GM12878 (cell line): Measurements from ENCODE around the gene SLC7A5. TPM values are rescaled to one million over a fixed set of nuclear protein-coding genes. Genes with fewer than 3 reads are reported as not detected.
A peak's percentile ranks its signal among the peaks of the same experiment; 100 is the strongest.

ENCODE experiments used
- ATAC-seq: fragments of 200-7000 bp; cut with Tn5 transposase; 3 replicates; pipeline ENCODE4 v1.9.1; 2020; ENCODE audit warnings: mild to moderate bottlenecking, moderate library complexity
- BruUV-seq: library from RNA; stranded (reverse); fragments of 400-500 nt; replicated peaks from 2 replicates; lab custom pipeline; 2021; lab: Mats Ljungman, UMichigan
- CTCF ChIA-PET: fragments of 300-600 bp; sonication (Branson Sonifier 250); formaldehyde crosslinking; extraction: SDS; loops from one replicate; lab custom pipeline; 2021; ENCODE audit warnings: inconsistent platforms; lab: Yijun Ruan, JAX
- POLR2A ChIA-PET: fragments of 350-600 bp; formaldehyde crosslinking; extraction: SDS; loops from one replicate; lab custom pipeline; 2021; ENCODE audit warnings: inconsistent platforms; lab: Charles Lee
- RAD21 ChIA-PET: fragments of 300-600 bp; sonication (Branson Sonifier 250); formaldehyde crosslinking; loops from one replicate; lab custom pipeline; 2023; ENCODE audit warnings: antibody characterized with exemption; ENCODE audit not compliant: unreplicated experiment; lab: Charles Lee
- SMC1A ChIA-PET: fragments of 300-600 bp; sonication (Branson Sonifier 250); formaldehyde crosslinking; loops from one replicate; lab custom pipeline; 2023; ENCODE audit not compliant: unreplicated experiment, uncharacterized antibody; lab: Charles Lee
- DNase-seq: peaks from one replicate; pipeline ENCODE4 v3.0.0-alpha.2; 2011; ENCODE audit warnings: low read depth, low spot score
- FAIRE-seq: peaks from 3 replicates; lab custom pipeline; 2011; peaks lifted over from hg19 to GRCh38; lab: Jason Lieb, UNC
- H2AFZ ChIP-seq: 2 replicates; pipeline ENCODE4 v1.6.0; 2011; ENCODE audit warnings: low read depth, low read length, control low read depth; ENCODE audit not compliant: control insufficient read depth
- H3K27ac ChIP-seq: 2 replicates; pipeline ENCODE4 v1.5.1; 2011; ENCODE audit warnings: control low read depth; ENCODE audit not compliant: control insufficient read depth, insufficient read depth
- H3K27me3 ChIP-seq, 2 experiments: replicated peaks in 1 of 2; 2 replicates each; pipeline versions ENCODE4 v1.6.0 to v1.6.1; 2011; ENCODE audit warnings: low read length in 1 of 2; ENCODE audit not compliant: control insufficient read depth in 2 of 2, insufficient read depth in 2 of 2
- H3K36me3 ChIP-seq, 2 experiments: 2 replicates each; pipeline ENCODE4 v1.5.1; 2011; ENCODE audit warnings: low read length in 1 of 2; ENCODE audit not compliant: control insufficient read depth in 2 of 2, insufficient read depth in 2 of 2
- H3K4me1 ChIP-seq: 2 replicates; pipeline ENCODE4 v1.6.1; 2011; ENCODE audit warnings: mild to moderate bottlenecking, low read length, moderate library complexity, mixed read lengths; ENCODE audit not compliant: control insufficient read depth, insufficient read depth
- H3K4me2 ChIP-seq: 2 replicates; pipeline ENCODE4 v1.6.0; 2011; ENCODE audit warnings: control low read depth; ENCODE audit not compliant: control insufficient read depth, insufficient read depth
- H3K4me3 ChIP-seq: fragments of 200-600 bp; sonication (generic); 2 replicates; pipeline ENCODE4 v1.5.1; 2016
- H3K79me2 ChIP-seq: 2 replicates; pipeline ENCODE4 v1.6.0; 2011; ENCODE audit warnings: low read length; ENCODE audit not compliant: control insufficient read depth, insufficient read depth
- H3K9ac ChIP-seq: 2 replicates; pipeline ENCODE4 v1.8.0; 2011; ENCODE audit warnings: low read length, control low read depth, mixed read lengths; ENCODE audit not compliant: control insufficient read depth, insufficient read depth
- H3K9me3 ChIP-seq: replicated peaks from 3 replicates; pipeline ENCODE4 v1.5.1; 2011; ENCODE audit warnings: mild to moderate bottlenecking, low read length; ENCODE audit not compliant: control insufficient read depth, insufficient read depth
- H4K20me1 ChIP-seq: 2 replicates; pipeline ENCODE4 v1.6.0; 2011; ENCODE audit not compliant: control insufficient read depth, insufficient read depth
- POLR2A ChIP-seq: IDR thresholded peaks from 2 replicates; pipeline ENCODE4 v1.6.1; 2011; ENCODE audit warnings: low read depth, mild to moderate bottlenecking, low read length
- WGBS: methylation state at CpG from one replicate; pipeline ENCODE4 v1.1.6; 2016; ENCODE audit warnings: low lambda C conversion rate; ENCODE audit not compliant: insufficient replicate concordance, insufficient coverage; ENCODE audit errors: missing lambda C conversion rate; 5-methylcytosine and 5-hydroxymethylcytosine counted together
- in situ Hi-C: fragments of 300-500 bp; cut with MboI; formaldehyde crosslinking; loops from 9 replicates; pipeline ENCODE4 v1.14.3; 2018; ENCODE audit warnings: mixed read lengths
- intact Hi-C: fragments of 100-400 bp; cut with micrococcal nuclease; formaldehyde crosslinking; loops from one replicate; pipeline ENCODE4 v1.14.2; 2022; ENCODE audit not compliant: unreplicated experiment
- polyA plus RNA-seq, 11 experiments: library from polyadenylated mRNA; depleted of rRNA in 4 of 11; unstranded in 6 of 11; stranded (reverse) in 5 of 11; fragments of >200 nt; fragmentation: Nextera tagmentation in 4 of 11; fragmentation: Illumina TruSeq in 1 of 11; extraction: Ambion mirVana in 4 of 11; extraction: Trizol in 1 of 11; gene quantifications; 1 replicate in 1 of 11; 2 replicates in 10 of 11; pipeline versions ENCODE4 v1.2.1 to v1.2.3, GENCODE V29; 2011 to 2016; ENCODE audit warnings: inconsistent platforms in 2 of 11, missing spikeins in 2 of 11, low read depth in 1 of 11
- total RNA-seq, 4 experiments: library from RNA; depleted of rRNA in 3 of 4; stranded (reverse); fragments of >200 nt in 3 of 4; fragmentation: Illumina TruSeq in 1 of 4; extraction: Trizol in 1 of 4; gene quantifications; 2 replicates each; pipeline versions ENCODE4 v1.2.1 to v1.2.3, GENCODE V29; 2013 to 2021
- TF ChIP-seq, protein P1 (sequence below): IDR thresholded peaks from 2 replicates; pipeline ENCODE4 v1.6.1; 2012; ENCODE audit warnings: improper control_type of control experiment, low read depth, low read length; ENCODE audit not compliant: insufficient replicate concordance

The SLC7A5 gene
- total and polyA plus RNA-seq, 10 of the 15 experiments (the other 5 are each of a cell fraction or from before 2014, with no cell fraction given): 2.3 to 101 (median 35.8) TPM

DNA sequence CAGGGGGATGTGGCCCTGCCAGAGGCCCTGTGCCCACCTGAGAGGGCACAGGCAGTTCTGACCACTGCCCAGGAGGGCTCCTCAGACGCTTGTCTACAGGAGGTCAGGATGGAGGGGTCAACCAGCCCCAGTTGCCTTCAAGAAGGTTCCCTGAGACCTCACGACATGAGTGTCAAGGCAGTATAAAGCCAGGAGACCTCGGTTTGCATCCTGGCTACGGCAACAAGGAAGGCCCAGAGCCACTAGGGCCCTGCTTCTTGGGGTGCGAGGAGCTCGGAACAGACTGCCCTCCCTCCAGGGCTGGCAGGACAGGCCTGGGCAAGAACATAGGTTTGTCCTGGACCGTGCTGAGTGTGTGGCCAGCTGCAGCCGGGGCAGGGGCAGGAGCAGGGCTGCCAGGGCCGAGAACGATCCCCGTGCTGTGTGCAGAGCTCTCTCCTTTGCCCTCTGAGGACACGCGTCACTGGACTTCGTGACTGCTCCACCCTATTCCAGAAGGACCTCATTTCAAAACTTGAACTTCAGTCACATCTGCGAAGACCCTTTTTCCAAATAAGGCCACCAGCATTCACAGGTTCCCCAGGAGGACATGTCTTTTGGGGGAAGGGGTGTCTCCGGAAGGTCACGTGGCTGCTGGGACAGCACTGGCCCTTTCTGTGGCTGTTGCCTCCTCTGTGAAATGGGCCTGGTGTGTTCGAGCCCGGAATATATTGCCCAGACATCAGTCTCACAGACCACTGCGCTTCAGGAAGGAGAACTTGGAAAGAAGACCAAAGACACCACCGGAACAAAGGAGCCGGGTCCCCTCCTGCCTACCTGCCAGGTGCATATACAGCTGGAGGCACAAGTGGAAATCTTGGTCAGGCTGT lies 27.7 kb downstream of the SLC7A5 start:
- Histone ChIP-seq H3K9me3 (no peaks in the 10 kb centered on the region), H3K27me3 (no peaks in the 10 kb centered on the region), H3K4me1 (no peaks in the 10 kb centered on the region), H3K4me3 (no peak overlapping the region), H3K4me2 (no peak overlapping the region), H3K36me3 (peaks cover 21 to 71% of the 10 kb centered on the region in 2 experiments; a peak in 3 of 4 replicates), H4K20me1 (no peaks in the 10 kb centered on the region), H3K79me2 (peaks cover 4% of the 10 kb centered on the region), H2AFZ (no peak overlapping the region), H3K27ac (no peak overlapping the region), H3K9ac (no peak overlapping the region)
- BruUV-seq: no TSS peak
- ATAC-seq (no peak), DNase-seq (no peak), FAIRE-seq (no peak)
- ChIA-PET SMC1A (no interaction called here), RAD21 (no interaction called here), POLR2A (no interaction called here), CTCF (no interaction called here)
- intact Hi-C loops: no loop called here
- WGBS: 93% methylated on average over 19 of the region's 22 CpGs
- peak; percentile 55; the same call in 1 of the 2 replicates for TF ChIP-seq POLR2A
- TF ChIP-seq, protein P1, sequence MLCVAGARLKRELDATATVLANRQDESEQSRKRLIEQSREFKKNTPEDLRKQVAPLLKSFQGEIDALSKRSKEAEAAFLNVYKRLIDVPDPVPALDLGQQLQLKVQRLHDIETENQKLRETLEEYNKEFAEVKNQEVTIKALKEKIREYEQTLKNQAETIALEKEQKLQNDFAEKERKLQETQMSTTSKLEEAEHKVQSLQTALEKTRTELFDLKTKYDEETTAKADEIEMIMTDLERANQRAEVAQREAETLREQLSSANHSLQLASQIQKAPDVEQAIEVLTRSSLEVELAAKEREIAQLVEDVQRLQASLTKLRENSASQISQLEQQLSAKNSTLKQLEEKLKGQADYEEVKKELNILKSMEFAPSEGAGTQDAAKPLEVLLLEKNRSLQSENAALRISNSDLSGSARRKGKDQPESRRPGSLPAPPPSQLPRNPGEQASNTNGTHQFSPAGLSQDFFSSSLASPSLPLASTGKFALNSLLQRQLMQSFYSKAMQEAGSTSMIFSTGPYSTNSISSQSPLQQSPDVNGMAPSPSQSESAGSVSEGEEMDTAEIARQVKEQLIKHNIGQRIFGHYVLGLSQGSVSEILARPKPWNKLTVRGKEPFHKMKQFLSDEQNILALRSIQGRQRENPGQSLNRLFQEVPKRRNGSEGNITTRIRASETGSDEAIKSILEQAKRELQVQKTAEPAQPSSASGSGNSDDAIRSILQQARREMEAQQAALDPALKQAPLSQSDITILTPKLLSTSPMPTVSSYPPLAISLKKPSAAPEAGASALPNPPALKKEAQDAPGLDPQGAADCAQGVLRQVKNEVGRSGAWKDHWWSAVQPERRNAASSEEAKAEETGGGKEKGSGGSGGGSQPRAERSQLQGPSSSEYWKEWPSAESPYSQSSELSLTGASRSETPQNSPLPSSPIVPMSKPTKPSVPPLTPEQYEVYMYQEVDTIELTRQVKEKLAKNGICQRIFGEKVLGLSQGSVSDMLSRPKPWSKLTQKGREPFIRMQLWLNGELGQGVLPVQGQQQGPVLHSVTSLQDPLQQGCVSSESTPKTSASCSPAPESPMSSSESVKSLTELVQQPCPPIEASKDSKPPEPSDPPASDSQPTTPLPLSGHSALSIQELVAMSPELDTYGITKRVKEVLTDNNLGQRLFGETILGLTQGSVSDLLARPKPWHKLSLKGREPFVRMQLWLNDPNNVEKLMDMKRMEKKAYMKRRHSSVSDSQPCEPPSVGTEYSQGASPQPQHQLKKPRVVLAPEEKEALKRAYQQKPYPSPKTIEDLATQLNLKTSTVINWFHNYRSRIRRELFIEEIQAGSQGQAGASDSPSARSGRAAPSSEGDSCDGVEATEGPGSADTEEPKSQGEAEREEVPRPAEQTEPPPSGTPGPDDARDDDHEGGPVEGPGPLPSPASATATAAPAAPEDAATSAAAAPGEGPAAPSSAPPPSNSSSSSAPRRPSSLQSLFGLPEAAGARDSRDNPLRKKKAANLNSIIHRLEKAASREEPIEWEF: no peak
- in situ Hi-C loops: no loop called here
